ENCODE data around the gene CDADC1. TPM values are rescaled to one million over a fixed set of nuclear protein-coding genes. Genes with fewer than 3 reads are reported as not detected.
"Not testable (repeated sequence)": the region's sequence is repeated elsewhere in the genome, so short reads cannot be mapped to it uniquely, and the experiment has no call there.

The CDADC1 gene
- total RNA-seq, 2 experiments from 2014 or later: 12.3 to 13.7 TPM

DNA sequence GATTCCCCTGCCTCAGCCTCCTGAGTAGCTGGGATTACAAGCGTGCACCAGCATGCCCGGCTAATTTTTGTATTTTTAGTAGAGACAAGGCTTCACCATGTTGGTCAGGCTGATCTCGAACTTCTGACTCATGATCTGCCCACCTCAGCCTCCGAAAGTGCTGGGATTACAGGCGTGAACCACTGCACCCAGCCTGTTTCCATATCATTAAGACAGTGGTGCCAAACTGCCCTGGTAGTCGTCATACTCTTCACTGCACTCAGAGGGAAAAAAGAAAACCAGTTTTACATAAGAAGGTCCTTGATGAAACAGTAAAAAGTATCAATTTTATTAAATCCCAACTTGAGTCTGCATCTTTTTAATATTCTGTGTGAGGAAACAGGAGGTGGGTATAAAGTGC lies 14.9 kb downstream of the CDADC1 start:
- ATAC-seq: no peak
- DNase-seq: no peak
- Mint-ChIP-seq H3K36me3 (ENCODE audit: low read depth) (peaks cover 36% of the 10 kb centered on the region), H3K9me3 (ENCODE audit: insufficient read depth) (no peaks in the 10 kb centered on the region), H3K27me3 (ENCODE audit: low read depth) (no peaks in the 10 kb centered on the region), H3K4me3 (no peak overlapping the region), H3K4me1 (ENCODE audit: low read depth) (peaks cover 7% of the 10 kb centered on the region), H3K27ac (no peak overlapping the region)
- ChIA-PET POLR2A (interaction anchor here (2.2 kb wide), 1 partner anchor 15 kb away, joined by 8 read pairs; the partner anchor contains the start of gene CDADC1), CTCF (interaction anchor here (0.9 to 5.4 kb wide), 4 partner anchors 14 to 344 kb away, joined by 3 to 22 read pairs (median 4); no protein-coding TSS in a partner anchor)

GRCh38 chr13:49265822-49266221 lies 18.1 kb downstream of the CDADC1 start:
- CTCF ChIA-PET: interaction anchor here (0.9 to 1.3 kb wide), 3 partner anchors 13 to 17 kb away, joined by 3 to 4 read pairs (median 3); no protein-coding TSS in a partner anchor
- ATAC-seq (no peak), DNase-seq (no peak)
- Mint-ChIP-seq H3K9me3 (ENCODE audit: insufficient read depth) (no peaks in the 10 kb centered on the region), H3K4me3 (no peak overlapping the region), H3K27ac (no peak overlapping the region), H3K4me1 (ENCODE audit: low read depth) (no peaks in the 10 kb centered on the region), H3K36me3 (ENCODE audit: low read depth) (peaks cover 34% of the 10 kb centered on the region), H3K27me3 (ENCODE audit: low read depth) (no peaks in the 10 kb centered on the region)
- POLR2A ChIA-PET: no interaction called here

DNA sequence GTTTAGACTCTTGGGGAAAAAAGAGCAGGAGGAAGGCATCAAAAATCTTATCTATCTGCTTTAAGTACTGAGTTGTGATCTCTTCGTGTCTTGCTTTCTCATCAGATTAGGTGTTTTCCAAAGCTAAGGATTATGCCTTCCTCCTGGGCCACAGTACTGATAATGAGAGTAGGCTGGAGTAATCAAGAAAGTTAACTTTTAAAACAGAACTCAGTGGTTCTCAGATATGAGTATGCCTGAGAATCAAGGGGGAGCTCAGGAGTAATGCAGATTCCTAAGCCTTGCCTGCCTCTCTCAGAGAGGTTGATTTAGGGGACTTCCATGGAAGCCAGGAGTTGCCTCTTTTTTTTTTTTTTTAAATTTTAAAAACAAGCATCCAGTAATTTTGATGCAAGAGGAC lies 23.5 kb downstream of the CDADC1 start:
- ATAC-seq: no peak
- H3K4me1 Mint-ChIP-seq (ENCODE audit: low read depth): no peaks in the 10 kb centered on the region
- H3K4me3 Mint-ChIP-seq: no peak overlapping the region
- H3K9me3 Mint-ChIP-seq (ENCODE audit: insufficient read depth): no peaks in the 10 kb centered on the region
- DNase-seq: no peak
- no peak overlapping the region for H3K27ac Mint-ChIP-seq
- ChIA-PET CTCF (interaction anchor here (0.6 to 4.2 kb wide), 4 partner anchors 9 to 40 kb away, joined by 3 to 15 read pairs (median 5); no protein-coding TSS in a partner anchor), POLR2A (no interaction called here)
- H3K27me3 Mint-ChIP-seq (ENCODE audit: low read depth): no peaks in the 10 kb centered on the region
- peaks cover 19% of the 10 kb centered on the region for H3K36me3 Mint-ChIP-seq (ENCODE audit: low read depth)

GRCh38 chr13:49272296-49272695 lies 24.6 kb downstream of the CDADC1 start:
- ChIA-PET POLR2A (no interaction called here), CTCF (interaction anchor here (1.9 to 4.2 kb wide), 2 partner anchors 8 to 33 kb away, joined by 7 to 15 read pairs; no protein-coding TSS in a partner anchor)
- DNase-seq (no peak), ATAC-seq (no peak)
- Mint-ChIP-seq H3K36me3 (ENCODE audit: low read depth) (peaks cover 12% of the 10 kb centered on the region), H3K27me3 (ENCODE audit: low read depth) (no peaks in the 10 kb centered on the region), H3K27ac (no peak overlapping the region), H3K9me3 (ENCODE audit: insufficient read depth) (no peaks in the 10 kb centered on the region), H3K4me1 (ENCODE audit: low read depth) (no peaks in the 10 kb centered on the region), H3K4me3 (no peak overlapping the region)

DNA sequence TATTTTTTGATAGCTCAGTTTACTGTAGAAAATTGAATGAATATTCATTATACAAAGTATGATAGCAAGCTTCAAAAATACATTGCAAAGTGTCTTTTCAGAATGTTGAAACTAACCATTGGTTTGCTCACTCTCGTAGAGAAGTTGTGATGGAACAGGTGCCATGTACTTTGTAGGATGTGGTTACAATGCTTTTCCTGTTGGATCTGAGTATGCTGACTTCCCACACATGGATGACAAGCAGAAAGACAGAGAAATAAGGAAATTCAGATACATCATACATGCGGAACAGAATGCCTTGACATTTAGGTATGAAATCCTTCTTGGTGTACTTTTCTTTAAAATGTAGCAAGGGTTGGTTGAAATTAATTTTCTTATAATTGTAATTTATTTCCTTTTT lies 30.5 kb downstream of the CDADC1 start:
- no peak for ATAC-seq
- H3K4me1 Mint-ChIP-seq (ENCODE audit: low read depth): no peaks in the 10 kb centered on the region
- ChIA-PET CTCF (interaction anchor here (0.9 to 7.1 kb wide), 5 partner anchors 13 to 63 kb away, joined by 3 to 89 read pairs (median 3); partner anchors contain the start of gene CDADC1), POLR2A (no interaction called here)
- peaks cover 11% of the 10 kb centered on the region for H3K36me3 Mint-ChIP-seq (ENCODE audit: low read depth)
- H3K9me3 Mint-ChIP-seq (ENCODE audit: insufficient read depth): no peaks in the 10 kb centered on the region
- H3K27ac Mint-ChIP-seq: no peak overlapping the region
- H3K4me3 Mint-ChIP-seq: no peak overlapping the region
- no peak for DNase-seq
- H3K27me3 Mint-ChIP-seq (ENCODE audit: low read depth): no peaks in the 10 kb centered on the region

GRCh38 chr13:49279112-49279511 lies 31.4 kb downstream of the CDADC1 start:
- CTCF ChIA-PET: interaction anchor here (0.9 to 7.1 kb wide), 5 partner anchors 13 to 180 kb away, joined by 3 to 89 read pairs (median 3); partner anchors contain the start of gene CDADC1
- Mint-ChIP-seq H3K4me1 (ENCODE audit: low read depth) (no peaks in the 10 kb centered on the region), H3K9me3 (ENCODE audit: insufficient read depth) (no peaks in the 10 kb centered on the region)

DNA sequence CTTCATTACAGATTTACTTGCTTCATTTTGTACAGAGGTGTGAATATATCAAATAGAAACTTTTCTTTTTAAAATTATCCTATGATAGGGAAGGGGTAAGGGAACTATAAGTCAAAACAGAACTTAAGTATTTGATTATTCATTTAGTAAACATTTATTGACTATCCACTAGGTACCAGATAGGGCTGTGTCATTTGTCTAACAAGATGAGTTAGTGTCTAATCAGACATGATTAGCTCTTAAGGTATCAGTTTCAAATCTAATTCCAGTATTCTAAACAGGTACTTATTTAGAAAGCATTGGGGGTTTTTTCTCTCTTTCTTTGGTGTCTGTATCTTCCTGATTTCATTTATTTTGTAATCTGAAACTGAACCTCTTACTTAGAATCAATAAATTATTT lies 32.2 kb downstream of the CDADC1 start:
- ATAC-seq (no peak), DNase-seq (no peak)
- Mint-ChIP-seq H3K4me1 (ENCODE audit: low read depth) (no peaks in the 10 kb centered on the region), H3K36me3 (ENCODE audit: low read depth) (peaks cover 11% of the 10 kb centered on the region), H3K9me3 (ENCODE audit: insufficient read depth) (no peaks in the 10 kb centered on the region), H3K4me3 (no peak overlapping the region), H3K27me3 (ENCODE audit: low read depth) (no peaks in the 10 kb centered on the region), H3K27ac (no peak overlapping the region)
- ChIA-PET CTCF (interaction anchor here (1.2 to 7.1 kb wide), 13 partner anchors 10 to 328 kb away, joined by 3 to 89 read pairs (median 14); partner anchors contain the start of gene CDADC1), POLR2A (interaction anchor here (1.0 kb wide), 1 partner anchor 33 kb away, joined by 3 read pairs; the partner anchor contains the start of gene CDADC1)

More at GRCh38 chr13:49279112-49279511, 31.4 kb downstream of the CDADC1 start:
- POLR2A ChIA-PET: interaction anchor here (1.0 kb wide), 1 partner anchor 32 kb away, joined by 3 read pairs; the partner anchor contains the start of gene CDADC1
- no peak for ATAC-seq
- Mint-ChIP-seq H3K4me3 (no peak overlapping the region), H3K36me3 (ENCODE audit: low read depth) (peaks cover 11% of the 10 kb centered on the region), H3K27ac (no peak overlapping the region), H3K27me3 (ENCODE audit: low read depth) (no peaks in the 10 kb centered on the region)
- DNase-seq: no peak

- no peak for ATAC-seq
- DNase-seq: no peak
- H3K36me3 Mint-ChIP-seq (ENCODE audit: low read depth): peaks cover 12% of the 10 kb centered on the region
- no peaks in the 10 kb centered on the region for H3K9me3 Mint-ChIP-seq (ENCODE audit: insufficient read depth)
- H3K27ac Mint-ChIP-seq: no peak overlapping the region
- H3K27me3 Mint-ChIP-seq (ENCODE audit: low read depth): no peaks in the 10 kb centered on the region
- CTCF ChIA-PET: interaction anchor here (1.3 kb wide), 1 partner anchor 319 kb away, joined by 4 read pairs; no protein-coding TSS in a partner anchor
- POLR2A ChIA-PET: no interaction called here
- H3K4me3 Mint-ChIP-seq: no peak overlapping the region
- peaks cover 16% of the 10 kb centered on the region for H3K4me1 Mint-ChIP-seq (ENCODE audit: low read depth)
These were observed 40.3 kb downstream of the CDADC1 start for GRCh38 chr13:49287995-49288394.

DNA sequence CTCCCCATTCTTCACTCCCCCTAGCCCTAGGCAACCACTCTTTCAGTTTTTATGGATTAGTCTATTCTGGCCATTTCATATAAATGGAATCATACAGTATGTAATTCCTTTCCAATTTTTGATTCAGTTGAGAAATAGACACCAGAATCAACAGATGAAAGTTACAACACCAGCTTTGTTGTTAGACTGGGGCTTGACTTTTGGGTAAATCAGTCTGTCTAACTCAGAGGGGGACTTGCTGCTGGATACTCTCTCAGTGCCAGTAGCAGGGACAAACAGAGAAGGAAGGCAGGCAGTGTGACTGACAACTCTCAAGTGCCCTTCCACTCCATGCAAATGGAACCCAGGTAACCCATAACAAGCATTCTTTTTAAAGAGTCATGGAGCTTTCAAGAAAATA lies 40.7 kb downstream of the CDADC1 start:
- ChIA-PET POLR2A (no interaction called here), CTCF (interaction anchor here (1.3 to 1.4 kb wide), 2 partner anchors 13 to 318 kb away, joined by 4 to 5 read pairs; no protein-coding TSS in a partner anchor)
- no peaks in the 10 kb centered on the region for H3K9me3 Mint-ChIP-seq (ENCODE audit: insufficient read depth)
- no peak overlapping the region for H3K4me3 Mint-ChIP-seq
- no peak overlapping the region for H3K27ac Mint-ChIP-seq
- H3K36me3 Mint-ChIP-seq (ENCODE audit: low read depth): peaks cover 16% of the 10 kb centered on the region
- DNase-seq (no peak), ATAC-seq (no peak)
- H3K27me3 Mint-ChIP-seq (ENCODE audit: low read depth): no peaks in the 10 kb centered on the region
- peaks cover 21% of the 10 kb centered on the region for H3K4me1 Mint-ChIP-seq (ENCODE audit: low read depth)

GRCh38 chr13:49292742-49293486 lies 45.2 kb downstream of the CDADC1 start:
- ATAC-seq (peak; percentile 78), DNase-seq (peak; percentile 59)
- peaks cover 26% of the 10 kb centered on the region for H3K4me1 Mint-ChIP-seq (ENCODE audit: low read depth)
- peak overlapping the region; percentile 71 for H3K27ac Mint-ChIP-seq
- ChIA-PET CTCF (interaction anchor here (0.6 to 2.8 kb wide), 2 partner anchors 8 to 12 kb away, joined by 3 to 11 read pairs; no protein-coding TSS in a partner anchor), POLR2A (no interaction called here)
- peak overlapping the region; percentile 14 for H3K4me3 Mint-ChIP-seq
- H3K9me3 Mint-ChIP-seq (ENCODE audit: insufficient read depth): no peaks in the 10 kb centered on the region
- no peaks in the 10 kb centered on the region for H3K27me3 Mint-ChIP-seq (ENCODE audit: low read depth)
- H3K36me3 Mint-ChIP-seq (ENCODE audit: low read depth): peaks cover 17% of the 10 kb centered on the region

DNA sequence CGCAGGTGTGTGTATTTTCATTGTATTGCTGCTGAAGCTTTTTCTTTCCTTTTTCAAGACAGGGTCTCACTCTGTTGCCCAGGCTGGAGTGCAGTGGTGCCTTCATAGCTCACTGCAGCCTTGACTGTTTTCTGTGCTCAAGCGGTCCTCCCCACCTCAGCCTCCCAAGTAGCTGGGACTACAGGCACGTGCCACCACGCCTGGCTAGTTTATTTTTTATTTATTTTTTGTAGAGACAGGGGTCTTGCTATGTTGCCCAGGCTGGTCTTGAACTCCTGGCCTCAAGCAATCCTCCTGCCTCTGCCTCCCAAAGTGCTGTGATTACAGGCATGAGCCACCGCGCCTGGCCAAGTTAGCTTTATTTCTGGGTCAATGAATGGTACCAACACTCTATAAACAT lies 47.0 kb downstream of the CDADC1 start:
- CTCF ChIA-PET: interaction anchor here (1.7 to 2.0 kb wide), 2 partner anchors 14 to 312 kb away, joined by 6 to 7 read pairs; no protein-coding TSS in a partner anchor
- ATAC-seq; H3K9me3 Mint-ChIP-seq (ENCODE audit: insufficient read depth); H3K27ac Mint-ChIP-seq; H3K27me3 Mint-ChIP-seq (ENCODE audit: low read depth); H3K4me3 Mint-ChIP-seq; POLR2A ChIA-PET; DNase-seq: not testable (repeated sequence)
- Mint-ChIP-seq H3K4me1 (ENCODE audit: low read depth) (peaks cover 26% of the 10 kb centered on the region), H3K36me3 (ENCODE audit: low read depth) (peaks cover 15% of the 10 kb centered on the region)

DNA sequence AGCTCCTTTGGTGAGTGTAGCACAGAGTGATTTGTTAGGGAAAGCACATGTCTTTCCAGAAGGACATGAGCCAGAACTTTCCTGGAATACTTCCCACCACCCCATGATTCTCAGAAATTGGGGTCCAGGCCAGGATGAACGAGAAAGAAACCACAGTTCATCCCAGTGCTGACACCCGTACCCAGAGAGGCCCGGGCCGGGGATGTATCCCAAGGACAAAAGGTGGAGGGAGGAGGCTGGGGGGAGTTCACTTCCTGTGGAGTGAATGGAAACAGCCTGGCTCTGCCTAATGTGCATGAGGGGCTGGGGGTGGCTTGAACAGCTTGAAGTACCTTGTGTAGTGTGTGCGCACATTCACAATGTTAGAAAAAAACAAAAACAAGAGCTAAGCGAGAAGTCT lies 47.5 kb downstream of the CDADC1 start:
- ChIA-PET CTCF (interaction anchor here (1.7 to 2.0 kb wide), 2 partner anchors 14 to 312 kb away, joined by 6 to 7 read pairs; no protein-coding TSS in a partner anchor), POLR2A (no interaction called here)
- H3K4me1 Mint-ChIP-seq (ENCODE audit: low read depth): peaks cover 26% of the 10 kb centered on the region
- no peak overlapping the region for H3K27ac Mint-ChIP-seq
- no peak for ATAC-seq
- no peaks in the 10 kb centered on the region for H3K27me3 Mint-ChIP-seq (ENCODE audit: low read depth)
- H3K9me3 Mint-ChIP-seq (ENCODE audit: insufficient read depth): no peaks in the 10 kb centered on the region
- no peak overlapping the region for H3K4me3 Mint-ChIP-seq
- peaks cover 15% of the 10 kb centered on the region for H3K36me3 Mint-ChIP-seq (ENCODE audit: low read depth)
- no peak for DNase-seq
